ENCODE measurements around the gene C2CD4C.
"Not testable (repeated sequence)": the region's sequence is repeated elsewhere in the genome, so short reads cannot be mapped to it uniquely, and the experiment has no call there.

Gene C2CD4C

GRCh38 chr19:408902-409515 lies at the start of gene C2CD4C:
Gene C2CD4C, minus strand, starts transcription at chr19:409147. Its CDS starts 786 bp downstream, at chr19:408361.
- DNase-seq, result peak; percentile 43

GRCh38 chr19:458091-459042 lies 49.4 kb upstream of the C2CD4C start:
- DNase-seq, result no peak

GRCh38 chr19:457636-458035 lies 48.7 kb upstream of the C2CD4C start:
- no peak for DNase-seq

- DNase-seq, result peak; percentile 31
These were observed 47.7 kb upstream of the C2CD4C start for GRCh38 chr19:456547-457110.

- DNase-seq, result no peak
These were observed 47.1 kb upstream of the C2CD4C start for GRCh38 chr19:455851-456546.

- no peak for DNase-seq
These were observed 46.2 kb upstream of the C2CD4C start for GRCh38 chr19:455031-455705.

- no peak for DNase-seq
These were observed 44.7 kb upstream of the C2CD4C start for GRCh38 chr19:453606-454005.

- DNase-seq, result no peak
These were observed 43.9 kb upstream of the C2CD4C start for GRCh38 chr19:452829-453228.

GRCh38 chr19:450912-451481 lies 42.0 kb upstream of the C2CD4C start:
- not testable (repeated sequence) for DNase-seq

- no peak for DNase-seq
These were observed 41.0 kb upstream of the C2CD4C start for GRCh38 chr19:449916-450315.

GRCh38 chr19:447816-448560 lies 39.0 kb upstream of the C2CD4C start:
- DNase-seq, result no peak

GRCh38 chr19:447064-447426 lies 38.1 kb upstream of the C2CD4C start:
- no peak for DNase-seq

- DNase-seq, result no peak
These were observed 35.8 kb upstream of the C2CD4C start for GRCh38 chr19:444677-445210.

GRCh38 chr19:443005-443404 lies 34.1 kb upstream of the C2CD4C start:
- DNase-seq, result no peak

GRCh38 chr19:442085-442484 lies 33.1 kb upstream of the C2CD4C start:
- DNase-seq, result no peak

- DNase-seq, result no peak
These were observed 32.4 kb upstream of the C2CD4C start for GRCh38 chr19:441213-441836.

GRCh38 chr19:440391-441212 lies 31.7 kb upstream of the C2CD4C start:
- DNase-seq, result no peak

- no peak for DNase-seq
These were observed 30.4 kb upstream of the C2CD4C start for GRCh38 chr19:439167-439900.

GRCh38 chr19:438416-438958 lies 29.5 kb upstream of the C2CD4C start:
- DNase-seq, result no peak
